RWPE2 (cell line): ENCODE results near the gene MSH3.

Experiments
- ATAC-seq: fragments of 200-7000 bp; cut with Tn5 transposase; 3 replicates; pipeline ENCODE4 v1.9.1; 2021; ENCODE audit warnings: low read depth
- DNase-seq: peaks from one replicate; pipeline ENCODE4 v3.0.0-alpha.2; 2020; ENCODE audit warnings: low spot score
- H3K27ac ChIP-seq: fragments of 450-650 bp; 2 replicates; pipeline ENCODE4 v1.5.1; 2017; ENCODE audit warnings: mild to moderate bottlenecking; ENCODE audit not compliant: poor library complexity, severe bottlenecking
- H3K27me3 ChIP-seq: fragments of 250-450 bp; sonication (Bioruptor Pico); 2 replicates; pipeline ENCODE4 v1.5.1; 2021; ENCODE audit warnings: mild to moderate bottlenecking, moderate library complexity; ENCODE audit not compliant: insufficient read depth, poor library complexity, severe bottlenecking
- H3K36me3 ChIP-seq: fragments of 250-450 bp; sonication (Bioruptor Pico); 2 replicates; pipeline ENCODE4 v1.5.1; 2020; ENCODE audit warnings: low read depth, mild to moderate bottlenecking, moderate library complexity
- H3K4me1 ChIP-seq: fragments of 250-450 bp; sonication (Bioruptor Pico); 2 replicates; pipeline ENCODE4 v1.5.1; 2021; ENCODE audit warnings: mild to moderate bottlenecking, moderate library complexity; ENCODE audit not compliant: insufficient read depth, poor library complexity, severe bottlenecking
- H3K4me3 ChIP-seq: fragments of 250-450 bp; sonication (Bioruptor Pico); 2 replicates; pipeline ENCODE4 v1.5.1; 2021; ENCODE audit warnings: mild to moderate bottlenecking, moderate library complexity; ENCODE audit not compliant: severe bottlenecking
- H3K9me3 ChIP-seq: fragments of 250-450 bp; sonication (Bioruptor Pico); 2 replicates; pipeline ENCODE4 v1.5.1; 2021; ENCODE audit warnings: mild to moderate bottlenecking, moderate library complexity; ENCODE audit not compliant: severe bottlenecking
- CTCF ChIP-seq: fragments of 450-650 bp; IDR thresholded peaks from one replicate; pipeline ENCODE4 v1.5.1; 2017; ENCODE audit warnings: mild to moderate bottlenecking, moderate library complexity; ENCODE audit not compliant: poor library complexity, severe bottlenecking

The MSH3 gene

GRCh38 chr5:80764786-80765185, 110.3 kb downstream of the MSH3 start:
- H3K9me3 ChIP-seq = no peaks in the 10 kb centered on the region
- no peak overlapping the region for H3K27ac ChIP-seq
- TF ChIP-seq CTCF = no peak
- ATAC-seq = no peak
- peaks cover 9% of the 10 kb centered on the region for H3K4me1 ChIP-seq
- H3K27me3 ChIP-seq = no peaks in the 10 kb centered on the region
- peaks cover 13% of the 10 kb centered on the region for H3K36me3 ChIP-seq
- DNase-seq = no peak
- H3K4me3 ChIP-seq = no peak overlapping the region

DNA sequence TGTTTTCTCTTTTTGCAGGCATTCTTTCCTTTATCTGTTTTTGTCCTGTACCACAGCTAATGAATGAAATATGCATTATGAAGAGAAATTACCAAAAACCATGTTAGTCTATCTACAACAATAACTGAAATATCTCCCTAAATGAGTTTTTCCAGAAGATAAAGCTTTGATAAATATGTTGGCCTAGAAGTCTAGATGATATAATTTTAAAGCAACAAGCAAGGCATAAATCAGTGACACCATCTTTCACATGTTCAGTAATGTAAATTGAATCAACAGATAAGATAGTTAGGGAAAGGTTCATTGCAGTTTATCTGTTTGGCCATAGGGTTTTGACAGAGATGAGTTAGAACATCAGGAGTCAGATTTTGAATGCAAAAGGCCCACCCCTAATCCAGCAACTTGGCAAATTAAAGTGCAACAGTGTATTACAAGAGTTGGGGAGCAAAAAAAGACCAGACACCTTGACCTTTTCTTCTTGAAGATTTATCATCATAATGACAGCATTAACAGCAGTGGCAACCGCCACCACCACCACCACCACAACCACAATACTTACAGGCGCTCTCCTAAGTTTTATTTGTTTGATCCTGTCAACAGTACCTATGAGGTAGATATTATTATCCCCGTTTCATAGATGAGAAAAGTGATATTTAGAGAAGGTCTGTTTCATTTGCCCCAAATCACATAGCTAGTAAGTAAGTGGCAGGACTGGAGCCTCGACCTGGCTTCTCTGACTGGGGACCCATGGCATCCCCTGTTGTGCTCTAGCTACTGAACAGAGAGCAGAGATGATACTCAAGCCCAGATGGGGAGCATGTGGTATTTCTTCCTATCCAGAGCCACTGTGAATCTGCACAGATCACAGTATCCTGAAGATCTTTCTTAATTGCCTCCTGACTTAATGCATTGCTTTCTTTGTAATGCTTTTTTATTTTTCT, 123.2 kb downstream of the MSH3 start:
- no peaks in the 10 kb centered on the region for H3K27me3 ChIP-seq
- no peak overlapping the region for H3K4me3 ChIP-seq
- H3K27ac ChIP-seq = no peak overlapping the region
- peaks cover 9% of the 10 kb centered on the region for H3K36me3 ChIP-seq
- no peak for TF ChIP-seq CTCF
- ATAC-seq = no peak
- H3K4me1 ChIP-seq = peaks cover 9% of the 10 kb centered on the region
- no peaks in the 10 kb centered on the region for H3K9me3 ChIP-seq
- DNase-seq = no peak

DNA sequence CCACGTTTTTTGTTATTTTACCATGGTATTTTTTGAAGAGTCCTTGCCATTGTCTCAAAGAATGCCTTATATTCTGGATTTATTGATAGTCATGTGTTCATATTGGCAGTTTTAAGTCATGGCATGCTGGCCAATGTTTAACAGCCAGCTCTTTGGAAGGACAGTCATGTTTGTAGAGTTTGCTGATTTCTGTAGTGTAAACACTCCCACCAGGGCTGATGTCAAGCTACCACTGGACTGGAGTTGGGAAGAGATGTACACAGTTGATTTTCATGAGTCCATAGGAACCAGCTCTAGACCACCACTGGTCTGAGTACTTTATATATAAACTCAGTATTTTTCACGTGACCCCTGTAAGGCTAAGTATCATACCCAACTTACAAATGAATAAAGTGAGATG, 125.6 kb downstream of the MSH3 start:
- no peak for TF ChIP-seq CTCF
- DNase-seq (no peak), ATAC-seq (no peak)
- H3K36me3 ChIP-seq = peaks cover 9% of the 10 kb centered on the region
- H3K4me3 ChIP-seq = no peak overlapping the region
- H3K9me3 ChIP-seq = no peaks in the 10 kb centered on the region
- no peak overlapping the region for H3K27ac ChIP-seq
- peaks cover 9% of the 10 kb centered on the region for H3K4me1 ChIP-seq
- H3K27me3 ChIP-seq = no peaks in the 10 kb centered on the region

DNA sequence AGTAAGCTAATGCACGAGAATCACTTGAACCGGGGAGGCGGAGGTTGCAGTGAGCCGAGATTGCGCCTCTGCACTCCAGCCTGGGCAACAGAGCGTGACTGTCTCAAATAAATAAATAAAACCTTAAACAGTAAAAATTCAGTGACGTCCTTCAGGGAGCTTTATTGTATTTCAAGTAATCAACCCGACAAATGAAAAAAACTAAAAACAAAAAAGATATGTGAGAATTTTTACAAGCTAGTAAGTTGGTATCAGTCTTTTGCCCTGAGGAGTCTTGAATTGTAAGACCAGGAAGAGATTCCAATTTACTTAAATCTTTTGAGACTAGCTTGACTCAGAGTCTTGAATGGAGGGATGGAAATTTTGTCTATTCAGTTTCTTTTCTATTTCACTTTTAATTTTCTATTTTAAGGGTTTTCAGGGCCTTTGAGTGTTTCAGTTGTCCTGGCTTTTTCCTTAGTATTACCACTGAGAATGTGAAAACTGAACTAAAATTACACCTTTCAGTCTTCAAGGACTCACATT, 126.4 kb downstream of the MSH3 start:
- TF ChIP-seq CTCF = no peak
- H3K4me3 ChIP-seq = no peak overlapping the region
- peaks cover 9% of the 10 kb centered on the region for H3K36me3 ChIP-seq
- no peak for DNase-seq
- no peak for ATAC-seq
- no peaks in the 10 kb centered on the region for H3K27me3 ChIP-seq
- H3K4me1 ChIP-seq = peaks cover 9% of the 10 kb centered on the region
- no peak overlapping the region for H3K27ac ChIP-seq
- no peaks in the 10 kb centered on the region for H3K9me3 ChIP-seq

DNA sequence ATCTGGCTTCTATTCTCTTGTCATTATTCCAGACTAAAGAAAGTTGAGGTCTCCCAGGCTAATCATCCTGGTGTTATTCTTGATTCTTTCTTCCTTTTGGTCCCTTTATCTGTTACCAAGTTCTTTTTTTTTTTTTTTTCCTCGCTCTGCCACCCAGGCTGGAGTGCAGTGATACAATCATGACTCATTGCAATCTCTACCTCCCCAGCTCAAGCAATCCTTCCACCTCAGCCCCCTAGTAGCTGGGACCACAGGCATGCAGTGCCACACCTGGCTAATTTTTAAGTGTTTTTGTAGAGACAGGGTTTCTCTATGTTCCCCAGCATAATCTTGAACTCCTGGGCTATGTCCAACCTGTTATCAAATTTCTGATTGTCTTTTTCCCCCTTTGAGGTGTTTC, 126.9 kb downstream of the MSH3 start:
- no peak for DNase-seq
- peak; percentile 90 for ATAC-seq
- Histone ChIP-seq H3K4me3 (no peak overlapping the region), H3K36me3 (peaks cover 9% of the 10 kb centered on the region), H3K27me3 (no peaks in the 10 kb centered on the region), H3K27ac (no peak overlapping the region), H3K4me1 (peaks cover 9% of the 10 kb centered on the region), H3K9me3 (no peaks in the 10 kb centered on the region)
- no peak for TF ChIP-seq CTCF
